ENCODE measurements around the gene WDR4.
"Not testable (repeated sequence)": the region's sequence is repeated elsewhere in the genome, so short reads cannot be mapped to it uniquely, and the experiment has no call there.

Gene WDR4

DNA sequence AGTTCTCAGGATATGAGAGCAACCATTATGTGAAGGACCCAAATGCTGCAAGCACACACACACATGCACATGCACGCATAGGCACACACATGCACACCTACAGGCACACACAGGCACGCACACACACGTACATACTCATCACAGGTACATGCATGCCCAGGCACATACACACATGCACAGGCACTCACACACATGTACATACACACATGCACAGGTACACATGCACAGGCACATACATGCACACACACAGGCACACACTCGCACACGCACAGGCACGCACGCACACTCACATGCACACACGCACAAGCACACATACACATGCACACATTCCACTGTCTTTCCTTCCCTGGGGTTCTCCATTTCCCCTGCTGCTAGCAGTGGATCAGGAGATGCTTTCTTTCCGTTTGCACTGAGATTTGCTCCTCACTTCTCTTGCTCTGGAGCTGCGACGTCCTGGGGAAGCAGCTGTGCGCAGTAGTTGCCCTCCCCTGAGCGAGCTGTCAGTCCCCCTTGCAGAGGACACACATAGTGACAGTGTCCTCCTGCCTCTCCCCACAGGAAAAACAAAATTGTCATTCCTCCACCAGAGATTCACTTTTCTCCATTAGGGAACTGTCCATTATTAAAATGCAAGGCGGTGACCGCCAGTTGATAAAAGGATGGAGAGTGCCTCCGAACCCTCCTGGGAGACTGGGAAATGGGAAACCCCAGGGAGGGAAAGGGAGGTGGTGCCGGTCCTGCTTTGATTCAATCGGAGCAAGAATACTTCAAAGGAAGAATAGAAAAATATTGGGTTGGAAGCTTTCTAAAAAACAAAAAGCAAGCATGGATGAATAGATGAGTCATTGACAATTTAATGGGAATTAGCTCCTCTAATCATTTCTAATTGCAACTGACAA is 69.5 kb downstream of the WDR4 start:
- DNase-seq: no peak

DNA sequence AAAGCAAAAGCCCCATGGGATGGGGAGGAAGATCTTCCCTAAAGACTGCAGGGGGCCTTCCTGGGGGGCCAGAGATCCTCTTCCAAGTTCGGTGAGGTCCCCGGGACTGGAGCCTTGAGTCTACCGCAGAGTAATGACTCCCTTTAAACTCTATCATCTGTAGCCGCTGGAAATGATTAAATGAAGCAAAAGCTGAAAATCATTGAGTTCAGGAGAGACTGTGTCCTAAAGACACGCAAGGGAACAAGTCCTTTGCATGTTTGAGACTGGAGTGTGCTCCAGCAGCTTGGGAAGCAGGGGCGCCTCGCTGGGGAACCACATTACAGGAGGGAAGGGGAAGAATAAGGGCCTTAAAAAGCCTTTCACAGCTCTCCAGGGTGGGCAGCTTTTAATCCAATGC is 70.2 kb downstream of the WDR4 start:
- DNase-seq: no peak

DNA sequence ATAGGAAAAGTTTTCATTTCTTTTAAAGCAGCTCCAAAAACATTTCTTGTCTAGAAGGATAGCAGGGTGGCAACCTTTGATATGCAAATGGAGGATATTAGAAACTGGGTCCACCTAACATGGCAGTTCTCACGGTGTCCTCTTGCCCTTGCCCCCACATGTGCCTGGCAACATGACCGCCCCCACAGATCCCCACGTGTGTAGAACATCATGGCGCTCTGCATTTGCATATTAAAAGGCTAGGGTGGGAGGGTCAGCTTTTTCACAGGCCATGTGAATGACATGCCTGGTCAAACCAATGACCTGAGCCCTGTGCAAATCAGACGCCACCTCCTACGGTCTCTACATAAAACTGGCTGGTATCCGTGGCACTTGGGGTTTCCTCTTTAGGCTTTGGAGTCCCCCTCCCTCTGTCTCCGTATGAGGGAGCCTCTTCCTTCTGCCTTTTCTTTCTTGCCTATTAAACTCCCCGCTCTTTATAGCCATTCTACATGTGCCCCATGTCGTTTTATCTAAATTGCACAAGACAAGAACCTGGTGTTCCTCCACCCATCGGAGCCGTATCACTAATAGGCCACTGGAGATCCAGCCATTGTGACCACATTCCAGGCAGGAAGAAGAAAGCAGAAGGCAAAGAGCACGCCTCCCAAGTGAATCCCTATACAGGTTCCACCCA is 71.3 kb downstream of the WDR4 start:
- no peak for DNase-seq

DNA sequence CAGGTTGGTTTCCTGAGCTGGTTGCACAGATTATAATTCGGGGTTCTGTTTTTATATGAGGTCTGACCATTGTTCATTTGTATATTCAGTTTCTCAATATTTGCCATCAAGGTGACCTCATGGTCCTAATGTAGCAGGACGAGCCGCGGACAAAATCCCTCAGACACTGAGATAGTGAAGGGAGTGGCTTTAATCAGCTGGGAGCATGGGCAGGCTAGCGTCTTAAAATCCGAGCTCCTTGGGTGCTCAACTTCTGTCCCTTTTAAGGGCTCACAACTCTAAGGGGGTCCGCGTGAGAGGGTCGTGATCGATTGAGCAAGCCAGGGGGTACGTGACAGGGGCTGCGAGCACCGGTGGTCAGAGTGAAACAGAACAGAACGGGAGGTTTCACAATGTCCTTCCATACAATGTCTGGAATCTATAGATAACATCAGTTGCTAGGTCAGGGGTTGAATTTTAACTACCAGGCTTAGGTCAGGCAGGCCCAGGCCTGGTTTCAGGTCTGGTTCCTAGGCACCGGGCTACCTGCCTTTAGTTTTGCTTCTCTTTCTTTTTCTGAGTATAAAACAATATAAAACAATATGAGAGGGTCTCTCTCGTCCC is 71.9 kb downstream of the WDR4 start:
- DNase-seq: not testable (repeated sequence)

DNA sequence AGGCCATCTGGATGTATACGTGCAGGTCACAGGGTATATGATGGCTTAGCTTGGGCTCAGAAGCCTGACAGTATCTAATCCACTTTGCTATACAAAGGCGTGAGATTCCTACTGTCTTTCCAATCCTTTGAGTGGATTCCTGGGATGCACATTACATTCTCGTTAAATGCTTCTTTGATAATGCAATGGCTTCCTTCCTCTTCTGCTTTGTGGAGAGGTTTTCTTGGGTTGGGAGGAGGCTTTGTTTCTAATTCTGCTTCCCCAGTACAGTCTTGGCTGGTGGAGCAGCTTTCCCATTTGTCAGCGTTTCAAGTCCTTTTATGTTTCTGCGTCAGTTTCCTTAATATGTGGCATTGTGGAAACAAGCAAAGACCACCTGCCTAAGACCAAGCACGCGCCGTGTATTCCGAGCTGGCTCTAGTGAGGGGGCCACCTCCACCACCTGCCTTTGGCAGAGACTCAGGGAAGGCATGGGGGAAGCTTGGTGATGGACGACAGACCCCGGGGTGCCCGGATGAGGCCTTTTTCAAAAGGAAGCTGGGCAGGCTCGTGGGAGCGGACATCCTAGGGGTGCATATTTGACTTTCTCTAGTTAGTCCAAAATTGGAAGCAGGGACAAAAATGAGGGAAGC is 72.7 kb downstream of the WDR4 start:
- no peak for DNase-seq

DNA sequence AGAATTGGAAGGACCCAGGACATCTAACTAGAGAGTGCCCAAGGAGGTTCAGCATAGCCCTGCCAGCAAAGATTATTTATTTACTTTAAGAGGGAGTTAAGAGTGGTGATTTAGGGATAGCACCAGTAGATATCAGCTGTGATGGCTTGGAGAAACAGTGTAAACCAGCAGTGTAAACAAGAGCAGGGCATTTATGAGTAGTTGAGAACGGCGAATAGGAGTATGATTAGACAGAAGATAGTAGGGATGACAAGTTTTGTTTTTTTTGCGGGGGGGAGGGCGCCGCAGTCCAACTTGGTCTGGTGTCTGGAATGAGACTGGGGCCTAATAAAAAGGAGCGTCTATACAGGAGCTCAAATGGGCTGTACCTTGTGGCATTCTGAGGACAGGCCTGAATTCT is 77.7 kb downstream of the WDR4 start:
- not testable (repeated sequence) for DNase-seq

DNA sequence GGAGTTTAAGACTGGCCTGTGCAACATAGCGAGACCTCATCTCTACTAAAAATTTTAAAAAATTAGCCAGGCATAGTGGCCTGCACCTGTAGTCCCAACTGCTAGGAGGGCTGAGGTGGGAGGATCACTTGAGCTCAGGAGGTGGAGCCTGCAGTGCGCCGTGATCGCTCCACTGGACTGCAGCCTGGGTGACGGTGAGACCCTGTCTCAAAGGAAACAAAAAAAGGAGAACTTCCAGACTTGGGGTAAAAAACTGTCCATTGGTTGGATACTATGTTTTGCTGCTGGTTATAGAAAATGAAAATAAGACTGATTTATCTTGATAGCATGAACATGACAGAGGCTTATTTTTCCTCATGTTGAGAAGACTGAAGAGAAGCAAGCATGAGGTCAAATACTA is 79.4 kb downstream of the WDR4 start:
- DNase-seq: no peak

DNA sequence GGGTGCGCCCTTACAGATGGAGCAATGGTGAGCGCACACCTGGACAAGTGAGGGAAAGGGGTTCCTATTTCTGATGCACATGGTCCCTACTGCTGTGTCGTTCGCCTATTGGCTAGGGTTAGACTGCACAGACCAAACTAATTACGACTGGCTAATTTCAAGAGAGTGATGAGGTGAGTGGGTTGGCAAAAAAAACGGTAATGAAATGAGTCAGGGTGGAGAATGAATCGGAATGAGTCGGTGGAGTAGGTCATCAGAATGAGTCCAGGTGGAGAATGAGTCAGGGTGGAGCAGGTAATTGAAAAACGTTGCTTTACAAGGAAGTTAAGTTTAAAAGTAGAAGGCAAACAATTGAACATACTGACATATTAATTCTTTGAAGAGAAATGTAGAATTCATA is 79.8 kb downstream of the WDR4 start:
- DNase-seq: no peak

Data from NCI-H69 (cell line).